ENCODE data around the gene RCSD1. TPM values are rescaled to one million over a fixed set of nuclear protein-coding genes. Genes with fewer than 3 reads are reported as not detected.

The RCSD1 gene
- total and polyA plus RNA-seq, 2 of the 4 experiments (the other 2 are of a cell fraction): 0.03 TPM; not detected in 1

- CTCF ChIA-PET: interaction anchor here (1.0 kb wide), 1 partner anchor 81 kb away, joined by 4 read pairs; no protein-coding TSS in a partner anchor
- H3K23ac ChIP-seq (ENCODE audit: low read depth, low read length): no peak overlapping the region
- intact Hi-C loops (cut with micrococcal nuclease) (loop anchor here (10.0 kb wide), 1 partner anchor 226 kb away; no protein-coding TSS in a partner anchor), in situ Hi-C loops (cut with MboI; ENCODE audit: low sequenced_read_pairs) (loop anchor here (25.0 kb wide), 1 partner anchor 419 kb away; no protein-coding TSS in a partner anchor), dilution Hi-C loops (cut with HindIII; ENCODE audit: low sequenced_read_pairs, unreplicated experiment) (no loop called here)
- H4K8ac ChIP-seq (ENCODE audit: low read depth in 2 of 2, low read length in 2 of 2): no peak overlapping the region
- ATAC-seq (ENCODE audit: low read depth): no peak
- H4K20me1 ChIP-seq (ENCODE audit: insufficient read depth, low read length): no peaks in the 10 kb centered on the region
- H2BK5ac ChIP-seq (ENCODE audit: low read depth, low read length, poor library complexity, severe bottlenecking): no peak overlapping the region
- no peak overlapping the region for H4K5ac ChIP-seq (ENCODE audit: low read depth, low read length)
- H3K9me3 ChIP-seq (ENCODE audit: control insufficient read depth, insufficient read depth, low read length): no peaks in the 10 kb centered on the region
- no peak overlapping the region for H2BK120ac ChIP-seq (ENCODE audit: low read depth, low read length)
- H4K91ac ChIP-seq (ENCODE audit: insufficient read depth, low read depth, low read length): no peak overlapping the region
- no peak overlapping the region for H3K4ac ChIP-seq (ENCODE audit: low read depth, low read length)
- DNase-seq: no peak
- POLR2A ChIA-PET (ENCODE audit: unreplicated experiment): no interaction called here
- no peak overlapping the region for H3K4me3 ChIP-seq (ENCODE audit: insufficient read depth, low read depth, low read length)
- H3K4me1 ChIP-seq (ENCODE audit: control insufficient read depth, insufficient read depth, low read length): no peaks in the 10 kb centered on the region
- no TSS peak for BruUV-seq (replicated peaks)
- H3K4me2 ChIP-seq (ENCODE audit: low read depth, low read length): no peak overlapping the region
- no peak overlapping the region for H2AK5ac ChIP-seq (ENCODE audit: low read depth, low read length)
- H3K36me3 ChIP-seq (ENCODE audit: control insufficient read depth, insufficient read depth, low read length): no peaks in the 10 kb centered on the region
- peaks cover 4% of the 10 kb centered on the region; the same call in 1 of the 2 replicates for H3K9me1 ChIP-seq (ENCODE audit: insufficient read depth, low read length)
- no peak for TF ChIP-seq SMC3 (IDR thresholded peaks at IDR 0.05; ENCODE audit: low read depth, low read length)
- no peak for TF ChIP-seq RCOR1 (IDR thresholded peaks at IDR 0.05; ENCODE audit: insufficient replicate concordance, low read length)
- H2BK20ac ChIP-seq (ENCODE audit: low read depth, low read length): no peak overlapping the region
- no peak overlapping the region for H3K18ac ChIP-seq (ENCODE audit: low read depth, low read length)
- no peak overlapping the region for H2BK15ac ChIP-seq (ENCODE audit: low read depth, low read length)
- H3K27ac ChIP-seq (ENCODE audit: insufficient read depth, low read length): no peak overlapping the region
- no peaks in the 10 kb centered on the region for H3K79me1 ChIP-seq (ENCODE audit: low read depth in 1 of 2, low read length in 2 of 2)
- no CpG with 5 or more reads among the region's 3 CpGs for WGBS, 2 experiments (ENCODE audit: extremely low coverage in 2 of 2, insufficient read length in 1 of 2)
- H3K27me3 ChIP-seq (ENCODE audit: control insufficient read depth, insufficient read depth, low read length): peaks cover 21% of the 10 kb centered on the region
- no peak overlapping the region for H3K56ac ChIP-seq (ENCODE audit: extremely low read depth, insufficient read depth, low read length)
- no peak overlapping the region for H3K14ac ChIP-seq (replicated peaks; ENCODE audit: low read depth, low read length)
- no peak overlapping the region for H2AFZ ChIP-seq (replicated peaks; ENCODE audit: low read length, poor library complexity)
- no peak overlapping the region for H2AK9ac ChIP-seq (replicated peaks; ENCODE audit: low read depth, low read length, poor library complexity)
- no peak overlapping the region for H3K9ac ChIP-seq (ENCODE audit: low read depth, low read length)
Observed at GRCh38 chr1:167681024-167681423, 51.0 kb downstream of the RCSD1 start.

Data from IMR-90 (cell line).